T1000 (cell line): Measurements from ENCODE around the gene ACYP2.
"Not testable (repeated sequence)": the region's sequence is repeated elsewhere in the genome, so short reads cannot be mapped to it uniquely, and the experiment has no call there.

ENCODE experiments used
- DNase-seq: peaks from one replicate; lab custom pipeline; 2025; ENCODE audit warnings: mixed read lengths; lab: John Stamatoyannopoulos, UW

The ACYP2 gene

GRCh38 chr2:54115284-54116137 lies at the start of gene ACYP2:
TSS of gene ACYP2 (plus strand) at chr2:54115615.
- DNase-seq = peak; percentile 84

DNA sequence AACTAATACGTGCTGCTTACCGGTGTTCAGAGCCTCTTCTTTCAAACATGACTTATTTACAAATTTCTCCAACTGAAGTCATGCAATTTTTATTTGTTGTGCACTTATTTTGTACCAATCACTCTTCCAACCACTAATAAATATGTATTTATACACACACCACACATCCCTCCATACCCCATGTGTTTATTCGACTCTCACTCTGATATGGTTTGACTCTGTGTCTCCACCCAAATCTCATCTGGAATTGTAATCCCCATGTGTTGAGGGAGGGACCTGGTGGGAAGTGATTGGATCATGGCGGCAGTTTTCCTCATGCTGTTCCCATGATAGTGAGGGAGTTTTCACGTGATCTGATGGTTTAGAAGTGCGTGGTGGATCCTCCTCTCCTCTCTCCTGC lies 49.5 kb upstream of the ACYP2 start:
- no peak for DNase-seq

GRCh38 chr2:54067851-54068375 lies 47.5 kb upstream of the ACYP2 start:
- DNase-seq = no peak

DNA sequence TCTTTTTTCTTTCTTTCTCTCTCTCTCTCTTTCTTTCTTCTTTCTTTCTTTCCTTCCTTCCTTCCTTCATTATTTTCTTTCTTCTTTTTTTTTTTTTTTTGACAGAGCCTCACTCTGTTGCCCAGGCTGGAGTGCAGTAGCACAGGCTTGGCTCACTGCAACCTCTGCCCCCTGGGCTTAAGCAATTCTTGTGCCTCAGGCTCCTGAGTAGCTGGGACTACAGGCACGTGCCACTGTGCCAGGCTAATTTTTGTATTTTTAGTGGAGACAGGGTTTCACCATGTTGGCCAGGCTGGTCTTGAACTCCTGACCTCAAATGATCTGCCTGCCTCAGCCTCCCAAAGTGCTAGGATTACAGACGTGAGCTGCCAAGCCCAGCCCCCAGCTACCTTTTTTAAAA lies 42.9 kb upstream of the ACYP2 start:
- DNase-seq = not testable (repeated sequence)

DNA sequence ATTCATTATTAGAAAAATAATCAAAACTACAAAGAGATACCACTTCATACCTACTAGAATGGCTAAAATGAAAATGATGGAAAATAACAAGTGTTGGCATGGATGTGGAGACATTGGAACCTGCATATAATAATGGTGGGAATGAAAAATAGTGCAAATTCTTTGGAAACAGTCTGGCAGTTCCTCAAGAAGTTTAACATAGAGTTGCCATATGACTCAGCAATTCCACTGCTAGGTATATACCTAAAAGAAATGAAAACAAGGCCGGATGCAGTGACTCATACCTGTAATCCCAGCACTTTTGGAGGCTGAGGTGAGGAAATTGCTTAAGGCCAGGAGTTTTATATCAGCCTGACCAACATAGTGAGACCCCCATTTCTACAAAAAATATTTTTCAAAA lies 41.6 kb upstream of the ACYP2 start:
- DNase-seq = no peak

DNA sequence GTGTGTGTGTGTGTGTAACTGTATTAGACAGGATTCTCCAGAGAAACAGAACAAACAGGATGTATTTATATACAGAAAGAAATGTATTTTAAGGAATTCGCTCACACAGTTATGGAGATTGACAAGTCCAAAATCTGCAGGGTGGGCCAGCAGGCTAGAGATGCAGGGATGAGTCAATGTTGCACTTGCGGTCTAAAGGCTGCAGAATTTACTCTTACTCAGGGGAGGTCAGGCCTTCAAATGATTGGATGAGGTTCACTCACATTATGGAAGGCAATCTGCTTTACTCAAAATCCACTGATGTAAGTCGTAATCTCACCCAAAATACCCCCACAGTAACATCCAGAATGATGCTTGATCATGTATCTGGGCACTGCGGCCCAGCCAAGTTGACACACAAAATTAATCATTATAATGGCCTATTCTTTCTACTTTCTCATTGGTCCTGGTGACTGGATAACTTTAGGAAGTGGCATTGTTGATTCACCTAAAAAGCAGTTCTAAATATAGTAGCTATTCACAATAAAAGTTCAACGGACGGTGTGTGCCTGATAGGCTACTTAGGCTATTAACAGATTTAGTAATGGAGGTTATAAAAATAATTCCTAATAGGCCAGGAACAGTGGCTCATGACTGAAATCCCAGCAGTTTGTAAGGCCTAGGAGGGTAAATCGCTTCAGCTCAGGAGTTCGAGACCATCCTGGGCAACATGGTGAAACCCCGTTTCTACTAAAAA lies 40.6 kb upstream of the ACYP2 start:
- DNase-seq = no peak

GRCh38 chr2:54076586-54076985 lies 38.8 kb upstream of the ACYP2 start:
- no peak for DNase-seq

- DNase-seq = no peak
Observed at GRCh38 chr2:54077088-54077900, 38.1 kb upstream of the ACYP2 start.

DNA sequence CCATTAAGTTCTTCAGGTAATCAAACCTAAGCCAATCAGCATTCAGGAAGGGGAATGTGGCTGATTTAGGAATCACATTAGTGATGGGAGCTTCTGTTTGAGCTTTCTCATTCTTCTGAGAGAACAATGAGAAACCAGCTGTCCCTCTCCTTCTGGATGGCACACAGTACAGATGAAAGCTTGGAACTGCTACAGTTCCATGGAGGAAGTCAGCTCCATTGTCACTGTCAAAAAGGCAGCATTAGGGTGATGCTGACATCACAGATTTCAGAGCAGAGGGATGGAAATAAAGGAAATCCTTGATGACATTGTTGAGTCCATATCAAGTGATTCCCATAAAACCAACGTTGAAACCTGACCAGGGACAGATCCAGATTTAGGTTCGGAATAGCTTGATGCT lies 36.1 kb upstream of the ACYP2 start:
- no peak for DNase-seq

GRCh38 chr2:54081574-54081973 lies 33.8 kb upstream of the ACYP2 start:
- no peak for DNase-seq

DNA sequence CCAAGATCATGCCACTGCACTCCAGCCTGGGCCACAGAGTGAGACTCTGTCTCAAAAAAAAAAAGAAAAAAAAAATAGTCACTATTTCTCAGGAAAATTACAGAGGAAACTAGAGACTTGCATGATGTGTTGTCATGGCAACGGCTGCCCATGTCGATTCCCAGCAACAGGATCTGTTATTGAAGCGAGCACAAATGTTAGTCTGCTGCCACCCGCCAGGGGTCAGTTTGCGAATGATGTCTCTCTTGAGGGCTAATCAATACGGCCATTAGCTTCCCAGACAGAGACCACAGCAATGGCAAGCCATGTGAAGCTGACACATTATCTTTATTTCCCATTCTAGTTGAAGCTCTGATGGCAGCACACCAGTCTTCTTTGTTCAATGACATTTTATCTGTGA lies 32.4 kb upstream of the ACYP2 start:
- no peak for DNase-seq

DNA sequence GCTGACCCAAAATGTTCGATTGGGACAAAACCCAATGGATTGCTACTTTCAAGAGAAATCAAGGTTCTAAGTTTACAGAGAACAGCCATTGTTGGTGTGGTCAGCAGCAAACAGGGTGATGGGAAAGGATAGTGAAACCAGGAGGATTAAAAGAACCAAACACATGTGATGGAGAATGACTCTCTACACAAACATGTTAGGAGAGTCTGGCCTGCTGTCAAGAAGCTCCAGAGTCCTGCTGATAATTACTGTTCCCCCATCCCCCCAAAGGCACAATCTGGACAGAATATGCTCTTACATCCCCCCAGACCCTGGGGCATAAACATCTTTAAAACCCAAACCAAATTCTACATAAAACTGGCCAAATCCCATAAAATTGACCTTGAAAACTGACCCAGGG lies 32.0 kb upstream of the ACYP2 start:
- no peak for DNase-seq

- DNase-seq = no peak
Observed at GRCh38 chr2:54084600-54084999, 30.8 kb upstream of the ACYP2 start.

DNA sequence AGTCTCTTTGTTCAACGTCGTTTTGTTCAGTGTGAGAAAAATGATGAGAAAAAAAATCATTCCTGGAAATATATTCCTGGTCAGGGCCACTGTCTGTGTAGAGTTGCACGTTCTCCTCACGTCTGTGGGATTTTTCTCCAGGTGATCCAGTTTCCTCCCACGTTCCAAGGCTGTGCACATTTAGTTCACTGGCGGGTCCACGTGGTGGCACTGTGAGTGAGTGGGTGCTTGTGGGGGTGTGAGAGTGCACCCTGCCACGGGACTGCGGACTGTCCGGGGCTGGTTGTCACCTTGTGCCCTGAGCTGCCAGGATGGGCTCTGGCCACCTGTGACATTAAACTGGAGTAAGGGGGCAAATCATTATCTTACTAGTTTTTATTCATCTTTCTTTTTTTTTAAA lies 30.3 kb upstream of the ACYP2 start:
- no peak for DNase-seq

- DNase-seq = no peak
Observed at GRCh38 chr2:54086157-54086556, 29.3 kb upstream of the ACYP2 start.

GRCh38 chr2:54088191-54088634 lies 27.2 kb upstream of the ACYP2 start:
- DNase-seq = no peak

DNA sequence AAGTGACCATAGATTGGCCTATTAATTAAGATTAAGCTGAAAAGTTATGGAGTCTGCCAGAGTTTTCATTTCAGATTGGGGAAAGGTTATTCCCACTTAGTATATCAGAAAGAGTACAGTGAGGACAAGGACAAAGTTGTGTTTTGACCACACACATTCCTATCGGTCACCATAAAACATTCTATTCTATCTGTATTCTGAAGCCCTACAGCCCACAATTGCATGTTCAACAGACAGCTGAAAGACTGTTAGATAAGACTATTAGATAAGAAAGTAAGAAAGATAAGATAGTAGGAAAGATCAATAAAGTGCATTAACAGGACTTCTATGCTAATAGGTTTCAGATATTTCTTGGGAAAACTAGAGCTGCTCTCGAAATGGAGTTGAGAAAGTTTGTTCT lies 26.7 kb upstream of the ACYP2 start:
- no peak for DNase-seq

DNA sequence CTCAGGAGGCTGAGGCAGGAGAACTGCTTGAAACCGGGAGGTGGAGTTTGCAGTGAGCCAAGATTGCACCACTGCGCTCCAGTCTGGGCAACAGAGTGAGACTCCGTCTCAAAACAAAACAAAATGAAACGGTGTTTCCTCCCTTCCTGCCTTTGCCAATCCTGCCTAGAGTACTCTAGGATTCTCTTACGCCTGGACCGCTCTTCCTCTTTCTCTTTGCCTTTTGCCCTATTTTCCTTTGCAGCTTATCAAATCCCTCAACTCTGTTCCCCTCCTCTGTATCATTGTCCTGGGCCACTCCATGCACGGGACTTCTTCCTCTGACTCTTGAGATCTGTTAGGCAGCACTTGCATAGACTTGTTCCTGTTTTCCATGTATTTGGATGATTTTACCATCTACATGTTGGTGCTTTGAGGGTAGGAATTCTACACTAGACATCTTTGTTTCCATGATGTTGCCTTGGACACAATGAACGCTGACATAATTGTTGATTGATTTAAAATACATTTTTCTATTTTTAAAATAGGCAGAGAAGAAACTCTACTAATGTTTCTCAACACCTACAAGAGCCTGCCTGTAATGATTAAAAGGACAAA lies 24.8 kb upstream of the ACYP2 start:
- DNase-seq = no peak

DNA sequence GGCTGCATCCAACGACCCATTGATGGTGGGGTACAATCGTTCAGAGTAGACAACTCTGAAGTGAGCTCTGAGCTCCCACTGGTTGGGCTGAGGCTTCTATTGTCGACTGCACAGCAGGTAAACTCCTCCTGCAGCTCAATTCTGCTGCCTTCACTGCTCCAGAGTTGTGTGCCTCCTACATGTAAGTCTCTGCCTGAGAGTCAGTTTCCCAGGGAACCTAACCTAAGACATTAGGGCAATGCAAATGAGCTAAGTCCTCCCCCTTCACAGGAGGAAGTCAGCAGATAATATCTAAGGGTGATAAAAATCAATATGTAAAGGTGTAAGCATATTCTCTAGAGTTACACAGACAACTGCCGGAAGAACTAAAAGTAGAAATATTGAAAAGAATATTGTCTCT lies 22.5 kb upstream of the ACYP2 start:
- DNase-seq = no peak

DNA sequence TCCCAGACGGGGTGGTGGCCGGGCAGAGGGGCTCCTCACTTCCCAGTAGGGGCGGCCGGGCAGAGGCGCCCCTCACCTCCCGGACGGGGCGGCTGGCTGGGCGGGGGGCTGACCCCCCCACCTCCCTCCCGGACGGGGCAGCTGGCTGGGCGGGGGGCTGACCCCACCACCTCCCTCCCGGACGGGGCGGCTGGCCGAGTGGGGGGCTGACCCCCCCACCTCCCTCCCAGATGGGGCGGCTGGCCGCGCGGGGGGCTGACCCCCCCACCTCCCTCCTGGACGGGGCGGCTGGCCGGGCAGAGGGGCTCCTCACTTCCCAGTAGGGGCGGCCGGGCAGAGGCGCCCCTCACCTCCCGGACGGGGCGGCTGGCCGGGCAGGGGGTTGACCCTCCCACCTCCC lies 20.0 kb upstream of the ACYP2 start:
- DNase-seq = not testable (repeated sequence)

DNA sequence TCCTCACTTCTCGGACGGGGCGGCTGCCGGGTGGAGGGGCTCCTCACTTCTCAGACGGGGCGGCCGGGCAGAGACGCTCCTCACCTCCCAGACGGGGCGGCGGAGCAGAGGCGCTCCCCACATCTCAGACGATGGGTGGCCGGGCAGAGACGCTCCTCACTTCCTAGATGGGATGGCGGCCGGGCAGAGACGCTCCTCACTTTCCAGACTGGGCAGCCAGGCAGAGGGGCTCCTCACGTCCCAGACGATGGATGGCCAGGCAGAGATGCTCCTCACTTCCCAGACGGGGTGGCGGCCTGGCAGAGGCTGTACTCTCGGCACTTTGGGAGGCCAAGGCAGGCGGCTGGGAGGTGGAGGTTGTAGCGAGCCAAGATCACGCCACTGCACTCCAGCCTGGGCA lies 19.3 kb upstream of the ACYP2 start:
- not testable (repeated sequence) for DNase-seq

DNA sequence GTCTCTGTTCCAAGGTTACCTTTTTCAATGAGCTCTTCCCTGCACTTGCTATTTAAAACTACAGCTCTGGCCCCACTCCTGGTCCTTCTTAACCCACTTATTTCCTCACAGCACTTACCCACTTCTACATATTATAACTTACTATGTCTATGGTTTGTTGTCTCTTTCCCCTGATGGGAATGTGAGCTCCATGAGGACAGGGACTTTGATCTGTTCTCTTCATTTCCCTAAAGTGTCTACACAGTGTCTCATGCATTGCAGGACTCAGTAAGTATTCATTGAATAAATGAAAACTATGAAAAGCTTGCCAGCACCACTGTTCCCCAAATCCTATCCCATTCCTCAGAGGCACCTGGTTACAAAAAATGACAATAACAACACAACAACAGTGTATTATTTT lies 18.3 kb upstream of the ACYP2 start:
- no peak for DNase-seq
